Umbilical cord (tissue), 2 donors: Measurements from ENCODE around the gene PIGS. TPM values are rescaled to one million over a fixed set of nuclear protein-coding genes. Genes with fewer than 3 reads are reported as not detected.
"Not testable (repeated sequence)": the region's sequence is repeated elsewhere in the genome, so short reads cannot be mapped to it uniquely, and the experiment has no call there.

Experiments used
- DNase-seq: peaks from one replicate; pipeline ENCODE4 v3.0.0-alpha.2; 2015; ENCODE audit warnings: low spot score
- total RNA-seq: library from RNA; depleted of rRNA; stranded (reverse); fragments of >200 nt; gene quantifications from one replicate; pipeline ENCODE4 v1.2.3, GENCODE V29; 2014; ENCODE audit warnings: low replicate concordance; ENCODE audit not compliant: insufficient read depth

Gene PIGS
- total RNA-seq, 1 donor from 2014 or later: 14.2 TPM

DNA sequence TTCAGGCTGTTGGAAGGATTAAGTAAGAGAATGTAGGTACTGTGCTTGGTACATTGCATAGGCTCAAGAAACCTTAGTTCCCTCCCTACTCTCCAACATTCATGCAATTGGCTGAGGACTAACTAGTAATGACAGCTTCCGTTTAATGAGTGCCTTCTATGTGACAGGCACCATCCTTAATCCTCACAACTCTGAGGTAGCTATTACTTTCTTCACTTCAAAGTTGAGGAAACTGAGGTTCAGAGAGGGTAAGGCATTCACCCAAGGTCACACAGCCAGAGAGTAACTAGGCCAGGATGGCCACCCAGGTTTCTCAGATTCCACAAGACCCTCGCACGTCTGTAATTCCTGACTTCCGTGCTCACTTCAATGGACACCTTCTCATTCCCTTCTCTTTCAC is 41.1 kb downstream of the PIGS start:
- DNase-seq: no peak

DNA sequence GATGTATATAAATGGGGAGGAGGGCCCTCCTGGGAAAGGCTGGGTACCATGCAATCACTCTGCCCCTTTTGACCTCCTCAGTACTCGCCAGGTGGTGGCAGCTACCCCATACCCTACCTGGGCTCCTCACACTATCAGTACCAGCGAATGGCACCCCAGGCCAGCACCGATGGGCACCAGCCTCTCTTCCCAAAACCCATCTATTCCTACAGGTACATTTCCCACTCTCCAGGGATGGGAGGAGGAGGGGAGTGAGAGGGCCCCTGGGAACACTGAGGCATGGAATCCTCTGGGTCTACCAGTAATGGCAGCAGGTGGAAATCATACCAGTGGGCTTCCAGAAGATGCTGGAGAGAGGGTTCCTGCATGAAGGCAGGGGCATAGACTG is 42.3 kb downstream of the PIGS start:
- no peak for DNase-seq

GRCh38 chr17:28528327-28529012 is 42.9 kb downstream of the PIGS start:
- peak; percentile 40 for DNase-seq

DNA sequence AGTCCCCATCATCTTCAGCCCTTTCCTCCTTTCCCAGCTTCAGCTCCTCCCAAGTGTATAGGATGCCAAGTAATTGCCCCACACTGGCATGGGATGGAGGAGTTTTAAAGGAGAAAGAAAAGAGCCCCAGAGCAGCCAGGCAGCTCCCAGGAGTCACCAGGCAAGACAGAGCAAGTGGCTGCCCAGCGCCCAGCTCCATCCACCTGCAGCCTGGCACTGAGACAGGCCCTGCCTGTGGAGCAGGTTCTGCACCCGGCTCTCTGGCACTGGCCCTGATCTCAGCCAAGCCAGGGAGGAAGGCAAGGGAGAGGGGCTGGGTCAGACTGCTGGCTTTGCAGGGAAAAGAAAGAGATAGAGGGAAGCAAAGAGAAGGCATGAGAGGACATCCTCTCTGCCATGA is 43.5 kb downstream of the PIGS start:
- DNase-seq: no peak

DNA sequence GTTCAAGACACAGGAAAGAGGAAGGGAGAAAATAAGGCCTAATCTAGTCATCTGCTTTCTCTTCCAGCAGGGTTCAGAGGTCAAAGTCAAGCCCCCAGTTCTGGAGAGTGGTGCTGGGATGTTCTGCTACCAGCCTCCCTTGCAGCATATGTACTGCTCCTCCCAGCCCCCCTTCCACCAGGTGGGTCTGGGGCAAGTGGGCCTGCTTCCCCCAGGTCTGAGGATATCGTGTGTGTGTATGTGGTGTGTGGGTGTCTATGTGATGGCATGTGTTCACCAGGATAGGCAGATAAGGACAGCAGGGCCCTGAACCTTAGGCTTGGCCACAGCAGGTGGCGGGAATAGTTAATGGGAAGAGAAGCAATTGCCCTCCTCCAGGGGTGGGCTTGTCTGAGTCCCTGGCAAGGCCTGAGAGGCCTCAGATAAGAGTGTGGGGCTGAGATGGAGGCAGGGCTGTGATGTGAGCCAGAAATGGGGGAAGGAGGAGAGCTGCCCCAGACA is 44.1 kb downstream of the PIGS start:
- DNase-seq: no peak

DNA sequence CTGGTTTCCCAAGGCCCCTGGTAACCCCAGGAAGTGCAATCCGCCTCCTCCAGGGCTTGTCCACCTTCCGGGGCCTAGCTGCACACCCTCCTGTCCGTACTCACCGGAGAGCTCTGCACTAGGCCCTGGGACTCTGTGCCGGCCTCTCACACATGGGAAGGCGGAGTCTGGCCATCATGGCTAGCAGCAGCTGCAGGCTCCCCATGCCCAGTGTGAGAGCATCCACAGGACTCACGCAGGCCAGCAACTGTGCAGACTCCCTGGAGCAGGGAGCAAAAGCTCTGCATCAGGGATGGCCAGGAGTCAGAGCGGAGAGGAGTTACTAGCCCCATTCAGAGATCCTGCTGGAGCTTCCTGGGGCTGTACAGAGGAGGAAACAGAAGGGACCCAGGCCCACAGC is 44.9 kb downstream of the PIGS start:
- no peak for DNase-seq

DNA sequence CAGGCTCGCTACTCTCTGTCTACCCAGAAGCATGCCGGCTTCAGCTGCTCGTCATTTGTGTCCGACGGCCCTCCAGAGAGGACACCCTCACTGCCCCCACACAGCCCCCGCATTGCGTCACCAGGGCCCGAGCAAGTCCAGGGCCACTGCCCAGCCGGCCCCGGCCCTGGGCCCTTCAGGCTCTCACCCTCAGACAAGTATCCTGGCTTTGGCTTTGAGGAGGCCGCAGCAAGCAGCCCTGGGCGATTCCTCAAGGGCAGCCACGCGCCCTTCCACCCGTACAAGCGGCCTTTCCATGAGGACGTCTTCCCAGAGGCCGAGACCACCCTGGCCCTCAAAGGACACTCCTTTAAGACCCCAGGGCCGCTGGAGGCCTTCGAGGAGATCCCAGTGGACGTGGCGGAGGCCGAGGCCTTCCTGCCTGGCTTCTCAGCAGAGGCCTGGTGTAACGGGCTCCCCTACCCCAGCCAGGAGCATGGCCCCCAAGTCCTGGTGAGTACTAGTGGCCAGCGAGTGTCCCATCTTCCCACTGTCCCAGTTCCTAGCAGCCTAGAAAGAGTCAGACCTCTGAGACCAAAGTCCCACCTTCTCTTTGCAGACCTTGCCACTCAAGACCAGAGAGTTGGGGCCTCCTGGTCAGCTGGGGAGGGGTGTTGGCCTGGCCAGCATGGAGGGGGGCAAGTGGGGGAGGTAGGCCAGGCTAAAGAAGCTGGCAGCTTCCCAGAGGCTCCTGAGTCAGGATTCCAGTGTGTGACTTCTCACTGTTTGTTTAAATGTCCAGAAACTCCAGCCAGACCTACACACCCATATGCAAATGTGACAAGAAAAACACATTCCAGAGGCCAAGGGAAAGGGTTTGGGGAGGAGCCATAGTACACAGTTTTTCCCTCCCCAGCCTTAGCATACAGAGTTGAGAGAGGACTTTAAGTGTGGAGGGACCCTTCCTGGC is 46.6 kb downstream of the PIGS start:
- peak; percentile 79 for DNase-seq

GRCh38 chr17:28523876-28524275 is 47.4 kb downstream of the PIGS start:
- DNase-seq: no peak

DNA sequence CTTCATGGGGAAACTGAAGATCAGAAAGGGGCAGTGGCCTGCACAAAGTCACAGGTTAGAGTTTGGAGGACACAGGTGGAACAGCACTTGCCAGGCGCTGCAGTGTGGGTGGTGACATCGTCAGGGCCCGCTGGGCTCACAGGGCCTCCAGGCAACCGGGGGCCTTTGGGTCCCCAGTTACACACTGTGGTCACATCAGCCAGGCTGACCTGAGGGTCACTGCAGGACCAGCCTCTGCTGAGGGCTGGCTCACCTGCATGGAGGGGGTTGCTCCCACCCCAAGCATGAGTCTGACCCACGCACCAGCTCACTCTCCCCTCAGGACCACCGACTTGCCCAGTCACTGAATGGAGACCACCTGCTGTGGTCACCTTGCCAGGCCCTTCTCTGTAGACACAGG is 48.1 kb downstream of the PIGS start:
- no peak for DNase-seq

- not testable (repeated sequence) for DNase-seq
Observed at GRCh38 chr17:28522281-28522680, 49.0 kb downstream of the PIGS start.

- no peak for DNase-seq
Observed at GRCh38 chr17:28521311-28522085, 49.8 kb downstream of the PIGS start.

- DNase-seq: no peak
Observed at GRCh38 chr17:28520687-28521086, 50.6 kb downstream of the PIGS start.

- DNase-seq: no peak
Observed at GRCh38 chr17:28519236-28519635, 52.1 kb downstream of the PIGS start.

- no peak for DNase-seq
Observed at GRCh38 chr17:28518578-28518977, 52.7 kb downstream of the PIGS start.

DNA sequence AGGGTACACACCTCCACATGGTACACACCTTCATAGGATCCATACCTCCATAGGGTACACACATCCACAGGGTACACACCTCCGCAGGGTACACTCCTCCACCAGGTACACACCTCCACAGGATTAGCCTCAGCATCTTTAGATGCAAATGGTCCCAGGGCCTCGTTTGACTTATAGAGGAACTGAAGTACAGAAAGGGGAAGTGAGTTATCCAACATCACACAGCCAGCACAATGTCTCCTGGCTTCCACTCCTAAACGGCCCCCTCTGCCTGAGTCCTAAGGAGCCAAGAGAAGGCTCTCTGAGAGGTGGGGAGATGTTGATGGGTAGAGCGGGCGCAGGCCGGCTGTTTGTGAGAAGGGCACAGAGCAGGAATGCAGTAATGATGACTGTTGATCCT is 53.2 kb downstream of the PIGS start:
- DNase-seq: no peak

GRCh38 chr17:28515518-28515917 is 55.8 kb downstream of the PIGS start:
- DNase-seq: no peak

DNA sequence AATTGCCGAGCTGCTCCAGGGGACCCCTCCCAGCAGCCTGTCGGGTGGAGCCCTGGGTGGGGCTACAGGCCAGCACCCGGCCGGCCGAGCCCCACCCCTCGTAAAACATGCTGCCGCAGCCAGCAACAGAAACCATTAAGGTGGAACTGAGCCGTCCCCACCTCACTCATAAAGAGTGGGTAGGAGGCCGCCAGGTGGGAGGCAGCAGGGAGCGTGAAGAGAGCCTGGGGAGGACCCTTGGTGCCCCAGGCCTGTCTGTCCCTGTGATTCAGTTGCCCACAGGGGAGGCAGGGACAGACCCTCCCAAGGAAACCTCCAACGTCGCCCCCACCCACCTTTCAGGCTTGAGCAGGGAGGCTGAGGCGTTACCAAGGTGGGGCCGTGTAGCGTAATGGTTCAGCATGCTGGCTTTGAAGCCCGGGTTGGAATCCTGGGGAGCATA is 56.7 kb downstream of the PIGS start:
- DNase-seq: no peak

GRCh38 chr17:28513476-28513875 is 57.8 kb downstream of the PIGS start:
- no peak for DNase-seq

DNA sequence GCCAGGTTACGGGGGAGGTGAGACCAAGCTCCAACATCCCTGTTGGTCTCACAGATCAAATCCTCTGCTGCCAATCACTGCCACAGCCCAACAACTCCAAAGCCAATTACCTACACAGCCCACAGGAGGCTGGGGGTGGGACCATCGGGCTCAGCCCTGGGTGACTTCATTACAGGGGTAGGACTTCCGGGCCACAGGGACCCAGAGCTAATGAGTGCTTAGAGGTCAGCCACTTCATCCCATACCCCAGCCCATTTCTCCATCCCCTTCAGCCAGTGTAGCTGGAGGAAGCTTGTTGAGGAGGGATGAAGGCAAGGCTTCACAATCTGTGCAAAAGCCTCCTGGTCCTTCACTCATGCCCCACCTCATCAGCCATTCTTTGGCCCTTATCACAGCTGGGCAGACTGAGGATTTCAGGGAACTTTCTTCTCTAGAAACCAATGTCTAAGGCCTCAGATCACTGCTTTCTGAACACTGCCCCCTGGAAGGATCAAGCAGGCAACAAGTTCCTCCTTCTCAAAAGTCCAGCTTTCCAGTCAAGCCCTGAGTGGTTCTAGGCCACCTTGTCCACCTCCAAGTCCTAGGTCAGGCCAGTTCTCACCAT is 59.4 kb downstream of the PIGS start:
- no peak for DNase-seq

DNA sequence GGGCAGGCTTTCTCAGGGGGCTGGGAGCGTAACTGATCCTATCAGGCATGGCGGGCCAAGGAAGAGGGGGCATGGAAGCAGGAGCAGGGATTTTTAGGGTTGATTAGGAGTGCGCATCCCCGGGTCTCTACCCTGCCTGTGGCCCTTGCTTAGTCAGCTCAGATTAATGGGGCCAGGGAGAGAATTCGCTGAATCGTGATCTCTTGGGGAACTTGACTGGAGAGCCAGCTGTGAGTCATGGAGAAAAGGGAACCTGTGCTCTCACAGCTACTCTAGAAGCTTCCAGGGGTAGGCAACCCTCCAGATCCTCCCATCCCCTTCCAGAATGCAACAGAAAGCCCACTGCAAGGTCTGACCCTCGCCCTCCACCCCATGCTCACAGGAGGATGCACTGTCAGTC is 61.5 kb downstream of the PIGS start:
- no peak for DNase-seq

DNA sequence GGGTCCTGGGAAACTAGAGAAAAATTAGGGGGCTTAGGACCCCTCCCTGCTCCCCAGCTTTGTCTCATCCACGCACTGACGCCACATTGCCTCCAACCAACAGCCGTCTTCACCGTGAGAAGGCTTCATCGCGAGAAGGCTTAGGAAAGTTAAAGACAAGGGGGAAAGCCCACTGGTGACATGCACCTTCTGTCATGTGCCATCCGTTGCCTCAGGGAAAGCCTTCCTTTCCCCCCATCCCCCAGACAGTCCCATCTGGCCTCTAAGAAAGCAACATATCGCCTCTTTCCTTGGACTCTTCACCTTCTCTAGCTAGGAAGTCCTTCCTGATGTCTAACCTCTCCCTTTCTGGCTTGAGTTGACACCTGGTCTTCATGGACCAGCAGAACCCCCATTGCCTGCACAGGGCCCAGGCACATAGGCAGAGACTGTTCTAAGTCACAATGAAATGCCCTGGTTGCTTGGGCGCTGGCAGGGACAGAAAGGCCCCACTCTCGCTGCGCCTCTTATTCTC is 63.1 kb downstream of the PIGS start:
- no peak for DNase-seq
